Endothelial cell of umbilical vein (primary cell): ENCODE results near the gene KPTN. TPM values are rescaled to one million over a fixed set of nuclear protein-coding genes. Genes with fewer than 3 reads are reported as not detected.

Experiments
- BruUV-seq: library from RNA; stranded (reverse); fragments of 400-500 nt; replicated peaks from 2 replicates; lab custom pipeline; 2021; lab: Mats Ljungman, UMichigan
- CTCF ChIA-PET: fragments of 300-600, 350-600 bp; sonication (Branson Sonifier 250); formaldehyde crosslinking; loops from one replicate; lab custom pipeline; 2021; ENCODE audit warnings: antibody characterized with exemption, inconsistent platforms; lab: Charles Lee
- POLR2A ChIA-PET: fragments of 300-600, 350-600 bp; sonication (Branson Sonifier 250); formaldehyde crosslinking; loops from one replicate; lab custom pipeline; 2021; ENCODE audit warnings: antibody characterized with exemption, inconsistent platforms; lab: Charles Lee
- DNase-seq: peaks from one replicate; pipeline ENCODE4 v3.0.0-alpha.2; 2011; ENCODE audit warnings: low read depth, low spot score
- FAIRE-seq: peaks from 2 replicates; lab custom pipeline; 2011; peaks lifted over from hg19 to GRCh38; lab: Jason Lieb, UNC
- H2AFZ ChIP-seq: 2 replicates; pipeline ENCODE4 v1.6.0; 2012; ENCODE audit warnings: low read depth, low read length, control low read depth, inconsistent platforms
- H3K27ac ChIP-seq: 2 replicates; pipeline ENCODE4 v1.5.1; 2011; ENCODE audit warnings: low read depth, mild to moderate bottlenecking, control low read depth, low read length, moderate library complexity; ENCODE audit not compliant: insufficient read depth
- H3K27me3 ChIP-seq, 2 experiments: 2 replicates each; pipeline versions ENCODE4 v1.6.0 to v1.6.1; 2011; ENCODE audit warnings: low read length in 2 of 2, mixed read lengths in 1 of 2; ENCODE audit not compliant: control insufficient read depth in 2 of 2, insufficient read depth in 2 of 2
- H3K36me3 ChIP-seq, 2 experiments: 2 replicates in 1 of 2; 3 replicates in 1 of 2; pipeline ENCODE4 v1.5.1; 2011; ENCODE audit warnings: low read length in 2 of 2, mild to moderate bottlenecking in 1 of 2, moderate library complexity in 1 of 2; ENCODE audit not compliant: control insufficient read depth in 2 of 2, insufficient read depth in 2 of 2; ENCODE audit errors: extremely low read depth in 1 of 2
- H3K4me1 ChIP-seq: 3 replicates; pipeline ENCODE4 v1.5.1; 2011; ENCODE audit warnings: mild to moderate bottlenecking, low read length; ENCODE audit not compliant: control insufficient read depth, insufficient read depth; ENCODE audit errors: extremely low read depth
- H3K4me2 ChIP-seq: 2 replicates; pipeline ENCODE4 v1.6.1; 2011; ENCODE audit warnings: low read length, control low read depth, mixed read lengths; ENCODE audit not compliant: insufficient read depth
- H3K4me3 ChIP-seq, 3 experiments: fragments of 200-600 bp in 1 of 3; sonication (generic), shearing (Covaris generic) in 1 of 3; replicated peaks in 1 of 3; 2 replicates each; pipeline ENCODE4 v1.5.1; 2011 to 2016; ENCODE audit warnings: control low read depth in 3 of 3, low read length in 3 of 3, mild to moderate bottlenecking in 2 of 3, inconsistent platforms in 1 of 3, low read depth in 1 of 3, moderate library complexity in 1 of 3; ENCODE audit not compliant: insufficient read depth in 1 of 3
- H3K79me2 ChIP-seq: 2 replicates; pipeline ENCODE4 v1.6.0; 2012; ENCODE audit warnings: low read length, inconsistent platforms; ENCODE audit not compliant: control insufficient read depth, insufficient read depth
- H3K9ac ChIP-seq: replicated peaks from 2 replicates; pipeline ENCODE3; 2011; ENCODE audit warnings: low read length, control low read depth; ENCODE audit not compliant: insufficient read depth; ENCODE audit errors: extremely low read depth
- H3K9me1 ChIP-seq: replicated peaks from 3 replicates; pipeline ENCODE4 v1.6.0; 2011; ENCODE audit warnings: mild to moderate bottlenecking, low read length; ENCODE audit not compliant: control insufficient read depth, insufficient read depth; ENCODE audit errors: extremely low read depth
- H3K9me3 ChIP-seq: replicated peaks from 2 replicates; pipeline ENCODE4 v1.5.1; 2012; ENCODE audit warnings: low read length, inconsistent platforms; ENCODE audit not compliant: control insufficient read depth, insufficient read depth
- H4K20me1 ChIP-seq: replicated peaks from 2 replicates; pipeline ENCODE3; 2011; ENCODE audit warnings: mild to moderate bottlenecking, low read length; ENCODE audit not compliant: control insufficient read depth, insufficient read depth; ENCODE audit errors: extremely low read depth
- EZH2 ChIP-seq: IDR thresholded peaks from 2 replicates; pipeline ENCODE4 v1.6.1; 2012; ENCODE audit warnings: borderline replicate concordance, low read depth, mild to moderate bottlenecking, moderate library complexity, low read length, inconsistent platforms; ENCODE audit not compliant: severe bottlenecking
- GATA2 ChIP-seq: IDR thresholded peaks from 2 replicates; pipeline ENCODE4 v1.7.0; 2011; ENCODE audit warnings: low read depth, mild to moderate bottlenecking, moderate library complexity, mixed read lengths, low read length; ENCODE audit not compliant: insufficient read length, insufficient read depth
- MYC ChIP-seq: IDR thresholded peaks from one replicate; pipeline ENCODE4 v1.6.1; 2011; ENCODE audit warnings: mild to moderate bottlenecking, low read depth, low read length
- POLR2A ChIP-seq: IDR thresholded peaks from 2 replicates; pipeline ENCODE4 v1.6.1; 2012; ENCODE audit warnings: low read depth, mild to moderate bottlenecking, control low read depth, low read length
- dilution Hi-C: fragments of 300-500 bp; cut with MboI; formaldehyde crosslinking; loops from one replicate; pipeline ENCODE4 v1.15.0; 2019; ENCODE audit warnings: low sequenced_read_pairs; ENCODE audit not compliant: extremely low pct_ligation_motif_present
- intact Hi-C: fragments of 100-400 bp; cut with micrococcal nuclease; formaldehyde crosslinking; loops from one replicate; pipeline ENCODE4 v1.10.0; 2022
- polyA plus RNA-seq, 4 experiments: library from polyadenylated mRNA; depleted of rRNA in 3 of 4; stranded (reverse) in 3 of 4; unstranded in 1 of 4; fragments of >200 nt; gene quantifications; 2 replicates each; pipeline versions ENCODE4 v1.2.1 to v1.2.3, GENCODE V29; 2011 to 2012; ENCODE audit warnings: missing spikeins in 1 of 4
- total RNA-seq: library from RNA; stranded (reverse); gene quantifications from 2 replicates; pipeline ENCODE4 v1.2.3, GENCODE V29; 2021

The KPTN gene
- total and polyA plus RNA-seq, 2 donors (not counting 3 experiments of a cell fraction or from before 2014, with no cell fraction given): 14.7 to 15.5 TPM

DNA sequence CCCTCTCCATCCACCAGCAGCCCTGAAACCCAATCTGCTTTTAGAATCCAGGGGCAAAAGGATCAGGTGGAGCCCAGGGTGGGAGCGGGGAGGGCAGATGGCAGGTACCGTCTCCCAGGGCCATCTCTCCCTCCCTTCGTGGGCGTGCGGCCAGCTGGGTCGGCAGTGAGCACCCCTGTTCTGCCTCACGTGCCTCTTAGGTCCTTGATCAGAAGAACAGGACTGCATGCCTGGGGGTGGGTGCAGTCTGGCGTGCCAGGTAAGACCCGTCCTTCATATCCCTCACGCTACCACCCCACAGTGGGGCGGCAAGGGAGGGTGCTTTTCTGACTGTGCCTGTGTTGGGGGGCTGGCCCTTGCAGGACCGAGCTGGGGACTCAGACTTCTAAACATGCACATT, 14.3 kb downstream of the KPTN start:
- Histone ChIP-seq H3K27ac (no peak overlapping the region), H2AFZ (no peak overlapping the region), H3K9ac (no peak overlapping the region), H3K4me1 (no peaks in the 10 kb centered on the region), H3K9me1 (no peaks in the 10 kb centered on the region), H3K36me3 (no peaks in the 10 kb centered on the region), H3K4me2 (no peak overlapping the region), H3K9me3 (no peaks in the 10 kb centered on the region), H3K4me3 (no peak overlapping the region), H4K20me1 (no peaks in the 10 kb centered on the region), H3K79me2 (no peaks in the 10 kb centered on the region), H3K27me3 (peaks cover 25 to 28% of the 10 kb centered on the region in 2 experiments)
- dilution Hi-C loops: no loop called here
- TF ChIP-seq MYC (no peak), EZH2 (no peak), POLR2A (no peak)
- POLR2A ChIA-PET: no interaction called here
- no peak for DNase-seq
- no TSS peak for BruUV-seq
- FAIRE-seq: no peak
- CTCF ChIA-PET: no interaction called here
- intact Hi-C loops: no loop called here

DNA sequence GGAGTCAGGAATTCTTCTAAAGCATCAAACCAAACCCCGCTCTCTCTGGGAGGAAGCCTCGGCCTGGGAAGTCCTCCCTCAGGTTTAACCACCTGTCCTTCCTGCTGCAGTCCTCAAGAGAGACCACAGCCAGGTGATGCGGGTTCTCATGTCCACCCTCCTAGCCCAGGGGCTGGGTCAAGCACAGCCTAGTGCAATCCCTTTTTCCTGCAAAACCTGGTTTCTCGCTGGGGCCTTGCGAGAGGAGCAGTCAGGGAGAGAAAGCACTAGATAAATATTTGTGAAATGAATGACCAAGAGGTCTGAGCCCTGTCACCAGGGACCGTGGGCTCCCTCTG, 14.7 kb downstream of the KPTN start:
- Histone ChIP-seq H4K20me1 (no peaks in the 10 kb centered on the region), H3K9me3 (no peaks in the 10 kb centered on the region), H3K79me2 (no peaks in the 10 kb centered on the region), H3K9ac (no peak overlapping the region), H3K4me1 (no peaks in the 10 kb centered on the region), H3K36me3 (no peaks in the 10 kb centered on the region), H3K4me2 (no peak overlapping the region), H3K27me3 (peaks cover 25 to 29% of the 10 kb centered on the region in 2 experiments), H3K27ac (no peak overlapping the region), H2AFZ (no peak overlapping the region), H3K4me3 (no peak overlapping the region), H3K9me1 (no peaks in the 10 kb centered on the region)
- no peak for FAIRE-seq
- DNase-seq: no peak
- no TSS peak for BruUV-seq
- dilution Hi-C loops: no loop called here
- TF ChIP-seq EZH2 (no peak), GATA2 (no peak)
- ChIA-PET CTCF (no interaction called here), POLR2A (no interaction called here)
- intact Hi-C loops: no loop called here
